Liver (tissue), 9 donors: Measurements from ENCODE around the gene DHFR. TPM values are rescaled to one million over a fixed set of nuclear protein-coding genes. Genes with fewer than 3 reads are reported as not detected.

Experiments used
- DNase-seq: peaks from one replicate; pipeline ENCODE4 v3.0.0-alpha.2; 2017; ENCODE audit warnings: low spot score
- H3K27ac ChIP-seq, 2 donors: one replicate each; pipeline ENCODE4 v1.7.0; 2013; ENCODE audit warnings: inconsistent platforms in 2 of 2, low read length in 2 of 2, control low read depth in 1 of 2, low read depth in 1 of 2, mild to moderate bottlenecking in 1 of 2
- H3K27me3 ChIP-seq, 4 donors: one replicate each; pipeline versions ENCODE4 v1.6.1 to v1.7.0; 2013; ENCODE audit warnings: low read length in 3 of 4, inconsistent platforms in 1 of 4, mild to moderate bottlenecking in 1 of 4, moderate library complexity in 1 of 4; ENCODE audit not compliant: control insufficient read depth in 4 of 4, insufficient read depth in 4 of 4
- H3K36me3 ChIP-seq, 4 donors: one replicate each; pipeline versions ENCODE4 v1.6.1 to v1.7.0; 2013; ENCODE audit warnings: low read length in 3 of 4, mild to moderate bottlenecking in 3 of 4, low read depth in 1 of 4, moderate library complexity in 1 of 4; ENCODE audit not compliant: control insufficient read depth in 4 of 4, insufficient read depth in 3 of 4
- H3K4me1 ChIP-seq, 4 donors: one replicate each; pipeline versions ENCODE4 v1.6.1 to v1.7.0; 2013; ENCODE audit warnings: low read length in 3 of 4, mild to moderate bottlenecking in 3 of 4, moderate library complexity in 1 of 4; ENCODE audit not compliant: control insufficient read depth in 4 of 4, insufficient read depth in 4 of 4
- H3K4me3 ChIP-seq, 3 donors: one replicate each; pipeline versions ENCODE4 v1.6.1 to v1.7.0; 2013; ENCODE audit warnings: low read length in 3 of 3, control low read depth in 1 of 3, low read depth in 1 of 3, mild to moderate bottlenecking in 1 of 3
- H3K9ac ChIP-seq, 2 donors: one replicate each; pipeline ENCODE4 v1.7.0; 2013; ENCODE audit warnings: low read length in 2 of 2, mild to moderate bottlenecking in 2 of 2, moderate library complexity in 2 of 2, control low read depth in 1 of 2, low read depth in 1 of 2
- H3K9me3 ChIP-seq, 4 donors: one replicate each; pipeline versions ENCODE4 v1.6.1 to v1.7.0; 2013; ENCODE audit warnings: low read length in 3 of 4; ENCODE audit not compliant: control insufficient read depth in 4 of 4
- CTCF ChIP-seq: fragments of 150-350 bp; IDR thresholded peaks from 2 replicates; pipeline ENCODE4 v1.5.1; 2017; ENCODE audit warnings: improper control_type of control experiment, low read depth, low read length; ENCODE audit not compliant: missing input control
- EGR1 ChIP-seq, 2 donors: IDR thresholded peaks; 2 replicates each; pipeline ENCODE4 v1.6.1; 2016 to 2018; ENCODE audit warnings: antibody characterized with exemption in 2 of 2, low read depth in 2 of 2
- FOXA1 ChIP-seq: IDR thresholded peaks from 2 replicates; pipeline ENCODE4 v1.6.1; 2016; ENCODE audit warnings: antibody characterized with exemption
- FOXA2 ChIP-seq: IDR thresholded peaks from 2 replicates; pipeline ENCODE4 v1.6.1; 2016; ENCODE audit warnings: antibody characterized with exemption
- GABPA ChIP-seq, 2 donors: IDR thresholded peaks in 1 of 2; conservative IDR thresholded peaks in 1 of 2; 2 replicates each; pipeline ENCODE4 v1.6.1; 2016; ENCODE audit warnings: antibody characterized with exemption in 2 of 2, mild to moderate bottlenecking in 1 of 2, moderate library complexity in 1 of 2
- HNF4A ChIP-seq, 2 donors: conservative IDR thresholded peaks; 2 replicates each; pipeline ENCODE4 v1.6.1; 2016; ENCODE audit warnings: antibody characterized with exemption in 2 of 2, mild to moderate bottlenecking in 2 of 2
- HNF4G ChIP-seq: IDR thresholded peaks from 2 replicates; pipeline ENCODE4 v1.6.1; 2016; ENCODE audit warnings: antibody characterized with exemption
- JUND ChIP-seq, 2 donors: IDR thresholded peaks; 2 replicates each; pipeline ENCODE4 v1.6.1; 2016; ENCODE audit warnings: antibody characterized with exemption in 2 of 2
- NR2F2 ChIP-seq: IDR thresholded peaks from 2 replicates; pipeline ENCODE4 v1.6.1; 2016; ENCODE audit warnings: antibody characterized with exemption
- RAD21 ChIP-seq, 2 donors: IDR thresholded peaks; 2 replicates each; pipeline ENCODE4 v1.6.1; 2016; ENCODE audit warnings: antibody characterized with exemption in 2 of 2, mild to moderate bottlenecking in 2 of 2
- RXRA ChIP-seq, 2 donors: IDR thresholded peaks; 2 replicates each; pipeline ENCODE4 v1.6.1; 2017 to 2018; ENCODE audit warnings: antibody characterized with exemption in 2 of 2, mild to moderate bottlenecking in 1 of 2
- SP1 ChIP-seq: IDR thresholded peaks from 2 replicates; pipeline ENCODE4 v1.6.1; 2018; ENCODE audit warnings: antibody characterized with exemption, mild to moderate bottlenecking
- TAF1 ChIP-seq: conservative IDR thresholded peaks from 2 replicates; pipeline ENCODE4 v1.6.1; 2016; ENCODE audit warnings: antibody characterized with exemption, mild to moderate bottlenecking
- YY1 ChIP-seq: IDR thresholded peaks from 2 replicates; pipeline ENCODE4 v1.6.1; 2016; ENCODE audit warnings: antibody characterized with exemption, mild to moderate bottlenecking
- ZBTB33 ChIP-seq: IDR thresholded peaks from 2 replicates; pipeline ENCODE4 v1.6.1; 2016; ENCODE audit warnings: antibody characterized with exemption
- WGBS: extraction: QIAGEN DNeasy Blood & Tissue Kit; methylation state at CpG from one replicate; pipeline ENCODE4 v1.1.7; 2013; 5-methylcytosine and 5-hydroxymethylcytosine counted together
- polyA plus RNA-seq, 2 donors: library from polyadenylated mRNA; stranded (reverse) in 1 of 2; unstranded in 1 of 2; fragments of 200-250 nt in 1 of 2; fragments of >200 nt in 1 of 2; fragmentation: Nextera tagmentation in 1 of 2; extraction: Ambion mirVana in 1 of 2; gene quantifications; one replicate each; pipeline versions ENCODE4 v1.2.1 to v1.2.3, GENCODE V29; 2013 to 2015
- total RNA-seq, 2 donors: library from RNA; depleted of rRNA; stranded (reverse); fragments of >200 nt; gene quantifications; one replicate each; pipeline ENCODE4 v1.2.3, GENCODE V29; 2014
- TF ChIP-seq, protein P1 (sequence below): IDR thresholded peaks from 2 replicates; pipeline ENCODE4 v1.6.1; 2016; ENCODE audit warnings: antibody characterized with exemption
- TF ChIP-seq, protein P2 (sequence below): IDR thresholded peaks from 2 replicates; pipeline ENCODE4 v1.6.1; 2016; ENCODE audit warnings: antibody characterized with exemption
- TF ChIP-seq, protein P3 (sequence below): IDR thresholded peaks from 2 replicates; pipeline ENCODE4 v1.6.1; 2016; ENCODE audit warnings: antibody characterized with exemption, mild to moderate bottlenecking
- donor health status: healthy.
- donor health status: healthy.
- donor health status: healthy.
- donor health status: healthy.
- donor health status: healthy.

DHFR gene
- total and polyA plus RNA-seq, 4 donors = 8.9 to 57.7 (median 13.4) TPM

- H3K27me3 ChIP-seq = no peaks in the 10 kb centered on the region
- H3K4me1 ChIP-seq = peaks cover 0 to 4% (median 0%) of the 10 kb centered on the region in 4 donors
- WGBS = 30% methylated on average over 1 of the region's 1 CpG
- no peak for TF ChIP-seq TAF1
- no peak for TF ChIP-seq NR2F2
- TF ChIP-seq FOXA1 = no peak
- TF ChIP-seq, protein P1, sequence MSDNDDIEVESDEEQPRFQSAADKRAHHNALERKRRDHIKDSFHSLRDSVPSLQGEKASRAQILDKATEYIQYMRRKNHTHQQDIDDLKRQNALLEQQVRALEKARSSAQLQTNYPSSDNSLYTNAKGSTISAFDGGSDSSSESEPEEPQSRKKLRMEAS = no peak
- TF ChIP-seq, protein P2, sequence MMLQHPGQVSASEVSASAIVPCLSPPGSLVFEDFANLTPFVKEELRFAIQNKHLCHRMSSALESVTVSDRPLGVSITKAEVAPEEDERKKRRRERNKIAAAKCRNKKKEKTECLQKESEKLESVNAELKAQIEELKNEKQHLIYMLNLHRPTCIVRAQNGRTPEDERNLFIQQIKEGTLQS = no peak
- TF ChIP-seq HNF4A (conservative IDR thresholded peaks at IDR 0.05) = no peak
- TF ChIP-seq HNF4G = no peak
- no peak for TF ChIP-seq ZBTB33
- TF ChIP-seq EGR1 (IDR thresholded peaks at IDR 0.05; ENCODE audit: low read depth in 2 of 2) = no peak
- no peak for TF ChIP-seq FOXA2
- TF ChIP-seq, protein P3, sequence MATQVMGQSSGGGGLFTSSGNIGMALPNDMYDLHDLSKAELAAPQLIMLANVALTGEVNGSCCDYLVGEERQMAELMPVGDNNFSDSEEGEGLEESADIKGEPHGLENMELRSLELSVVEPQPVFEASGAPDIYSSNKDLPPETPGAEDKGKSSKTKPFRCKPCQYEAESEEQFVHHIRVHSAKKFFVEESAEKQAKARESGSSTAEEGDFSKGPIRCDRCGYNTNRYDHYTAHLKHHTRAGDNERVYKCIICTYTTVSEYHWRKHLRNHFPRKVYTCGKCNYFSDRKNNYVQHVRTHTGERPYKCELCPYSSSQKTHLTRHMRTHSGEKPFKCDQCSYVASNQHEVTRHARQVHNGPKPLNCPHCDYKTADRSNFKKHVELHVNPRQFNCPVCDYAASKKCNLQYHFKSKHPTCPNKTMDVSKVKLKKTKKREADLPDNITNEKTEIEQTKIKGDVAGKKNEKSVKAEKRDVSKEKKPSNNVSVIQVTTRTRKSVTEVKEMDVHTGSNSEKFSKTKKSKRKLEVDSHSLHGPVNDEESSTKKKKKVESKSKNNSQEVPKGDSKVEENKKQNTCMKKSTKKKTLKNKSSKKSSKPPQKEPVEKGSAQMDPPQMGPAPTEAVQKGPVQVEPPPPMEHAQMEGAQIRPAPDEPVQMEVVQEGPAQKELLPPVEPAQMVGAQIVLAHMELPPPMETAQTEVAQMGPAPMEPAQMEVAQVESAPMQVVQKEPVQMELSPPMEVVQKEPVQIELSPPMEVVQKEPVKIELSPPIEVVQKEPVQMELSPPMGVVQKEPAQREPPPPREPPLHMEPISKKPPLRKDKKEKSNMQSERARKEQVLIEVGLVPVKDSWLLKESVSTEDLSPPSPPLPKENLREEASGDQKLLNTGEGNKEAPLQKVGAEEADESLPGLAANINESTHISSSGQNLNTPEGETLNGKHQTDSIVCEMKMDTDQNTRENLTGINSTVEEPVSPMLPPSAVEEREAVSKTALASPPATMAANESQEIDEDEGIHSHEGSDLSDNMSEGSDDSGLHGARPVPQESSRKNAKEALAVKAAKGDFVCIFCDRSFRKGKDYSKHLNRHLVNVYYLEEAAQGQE = no peak
- TF ChIP-seq YY1 = no peak
- TF ChIP-seq RAD21 (IDR thresholded peaks at IDR 0.05) = no peak
- no peak for TF ChIP-seq SP1
- no peak for TF ChIP-seq RXRA (IDR thresholded peaks at IDR 0.05)
- TF ChIP-seq GABPA (IDR thresholded peaks at IDR 0.05 in 1 of 2, conservative IDR thresholded peaks at IDR 0.05 in 1 of 2) = no peak
- no peak for TF ChIP-seq JUND (IDR thresholded peaks at IDR 0.05)
- no peak for TF ChIP-seq CTCF
- H3K9me3 ChIP-seq = no peaks in the 10 kb centered on the region
- DNase-seq = no peak
- no peak overlapping the region for H3K9ac ChIP-seq
- no peaks in the 10 kb centered on the region for H3K36me3 ChIP-seq
- no peak overlapping the region for H3K27ac ChIP-seq
- no peak overlapping the region for H3K4me3 ChIP-seq
Measured at GRCh38 chr5:80592105-80592504, 62.7 kb downstream of the DHFR start.
